ENCODE measurements around the gene CSMD2. TPM values are rescaled to one million over a fixed set of nuclear protein-coding genes. Genes with fewer than 3 reads are reported as not detected.

CSMD2 gene
- total and polyA plus RNA-seq, 2 donors (not counting 1 experiment from before 2014, with no cell fraction given): 2.2 to 7.6 TPM

DNA sequence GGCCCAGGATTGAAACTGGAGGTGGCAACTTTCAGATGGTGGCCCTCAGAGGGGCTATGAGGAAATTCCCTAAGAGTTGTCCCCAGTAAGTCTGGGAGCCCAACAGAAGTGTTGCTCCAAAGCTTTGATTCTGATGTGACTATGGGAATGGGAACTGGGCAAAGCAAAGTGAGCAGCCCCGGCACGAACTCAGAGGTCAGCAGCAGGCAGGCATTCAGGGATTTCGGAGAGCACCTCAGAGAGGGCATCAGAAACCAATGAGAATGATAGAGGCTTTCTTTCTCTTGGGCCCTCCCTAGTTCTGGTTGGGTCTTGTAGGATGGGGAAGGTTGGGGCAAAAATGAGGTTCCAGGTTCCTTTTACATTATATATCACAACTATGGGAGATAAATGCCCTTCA, 422.4 kb downstream of the CSMD2 start:
- no peak for DNase-seq (ENCODE audit: low read depth in 2 of 2)
- no peaks in the 10 kb centered on the region for H3K4me1 ChIP-seq (ENCODE audit: control insufficient read depth, extremely low read depth, insufficient read depth, low read length)
- H3K27ac ChIP-seq (ENCODE audit: insufficient read depth, low read length): no peak overlapping the region

DNA sequence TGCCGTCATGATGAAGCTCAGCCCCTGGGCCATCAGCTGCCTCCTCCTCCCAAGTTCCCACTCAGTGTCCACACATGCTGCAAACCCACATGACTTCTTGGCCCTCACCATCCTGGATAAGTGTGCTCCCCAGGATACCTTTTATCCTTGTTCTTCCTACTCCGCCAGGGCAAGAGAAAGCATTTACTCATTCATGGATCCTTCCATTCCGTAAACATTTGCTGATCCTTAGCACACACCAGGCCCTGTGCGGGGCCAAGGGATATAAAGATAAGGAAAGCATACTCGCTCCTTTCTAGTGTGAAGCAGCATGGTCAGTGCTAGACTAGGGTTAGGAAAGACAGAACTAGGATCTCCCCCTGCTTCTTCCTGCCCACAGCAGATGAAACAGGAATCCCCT, 423.3 kb downstream of the CSMD2 start:
- H3K4me3 ChIP-seq (replicated peaks in 1 of 4; ENCODE audit: control extremely low read depth in 1 of 4, insufficient read depth in 1 of 4, low read depth in 3 of 4, low read length in 4 of 4): no peak overlapping the region
- no peaks in the 10 kb centered on the region for H3K4me1 ChIP-seq (ENCODE audit: control insufficient read depth, extremely low read depth, insufficient read depth, low read length)
- no peaks in the 10 kb centered on the region for H3K9me3 ChIP-seq (ENCODE audit: control insufficient read depth, insufficient read depth, low read depth, low read length)
- no peak overlapping the region for H3K27ac ChIP-seq (ENCODE audit: insufficient read depth, low read length)
- TF ChIP-seq EZH2 (IDR thresholded peaks at IDR 0.05; ENCODE audit: low read length, missing control alignments): no peak
- TF ChIP-seq, protein P1, sequence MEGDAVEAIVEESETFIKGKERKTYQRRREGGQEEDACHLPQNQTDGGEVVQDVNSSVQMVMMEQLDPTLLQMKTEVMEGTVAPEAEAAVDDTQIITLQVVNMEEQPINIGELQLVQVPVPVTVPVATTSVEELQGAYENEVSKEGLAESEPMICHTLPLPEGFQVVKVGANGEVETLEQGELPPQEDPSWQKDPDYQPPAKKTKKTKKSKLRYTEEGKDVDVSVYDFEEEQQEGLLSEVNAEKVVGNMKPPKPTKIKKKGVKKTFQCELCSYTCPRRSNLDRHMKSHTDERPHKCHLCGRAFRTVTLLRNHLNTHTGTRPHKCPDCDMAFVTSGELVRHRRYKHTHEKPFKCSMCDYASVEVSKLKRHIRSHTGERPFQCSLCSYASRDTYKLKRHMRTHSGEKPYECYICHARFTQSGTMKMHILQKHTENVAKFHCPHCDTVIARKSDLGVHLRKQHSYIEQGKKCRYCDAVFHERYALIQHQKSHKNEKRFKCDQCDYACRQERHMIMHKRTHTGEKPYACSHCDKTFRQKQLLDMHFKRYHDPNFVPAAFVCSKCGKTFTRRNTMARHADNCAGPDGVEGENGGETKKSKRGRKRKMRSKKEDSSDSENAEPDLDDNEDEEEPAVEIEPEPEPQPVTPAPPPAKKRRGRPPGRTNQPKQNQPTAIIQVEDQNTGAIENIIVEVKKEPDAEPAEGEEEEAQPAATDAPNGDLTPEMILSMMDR (conservative IDR thresholded peaks at IDR 0.05 in 1 of 2, IDR thresholded peaks at IDR 0.05 in 1 of 2; ENCODE audit: low read depth in 1 of 2, low read length in 2 of 2): no peak
- no peak for DNase-seq (ENCODE audit: low read depth in 2 of 2)
- no peak overlapping the region for H3K4me2 ChIP-seq (ENCODE audit: extremely low read depth, insufficient read depth, low read length)
- no peaks in the 10 kb centered on the region for H4K20me1 ChIP-seq (ENCODE audit: control insufficient read depth, extremely low read depth, insufficient read depth, low read length)
- H3K27me3 ChIP-seq (ENCODE audit: control insufficient read depth, insufficient read depth, low read length): no peaks in the 10 kb centered on the region
- no peak overlapping the region for H2AFZ ChIP-seq (ENCODE audit: low read length)
- H3K79me2 ChIP-seq (ENCODE audit: control insufficient read depth, insufficient read depth, low read length): no peaks in the 10 kb centered on the region
- H3K9ac ChIP-seq (ENCODE audit: insufficient read depth, low read length): no peak overlapping the region
- H3K36me3 ChIP-seq (ENCODE audit: control insufficient read depth, insufficient read depth, low read length): no peaks in the 10 kb centered on the region

More for the DNA sequence above, 422.4 kb downstream of the CSMD2 start:
- H3K9me3 ChIP-seq (ENCODE audit: control insufficient read depth, insufficient read depth, low read depth, low read length): no peaks in the 10 kb centered on the region
- no peak overlapping the region for H3K4me3 ChIP-seq (replicated peaks in 1 of 4; ENCODE audit: control extremely low read depth in 1 of 4, insufficient read depth in 1 of 4, low read depth in 3 of 4, low read length in 4 of 4)
- H3K27me3 ChIP-seq (ENCODE audit: control insufficient read depth, insufficient read depth, low read length): no peaks in the 10 kb centered on the region
- H3K79me2 ChIP-seq (ENCODE audit: control insufficient read depth, insufficient read depth, low read length): no peaks in the 10 kb centered on the region
- no peak overlapping the region for H3K4me2 ChIP-seq (ENCODE audit: extremely low read depth, insufficient read depth, low read length)
- no peaks in the 10 kb centered on the region for H4K20me1 ChIP-seq (ENCODE audit: control insufficient read depth, extremely low read depth, insufficient read depth, low read length)
- H3K36me3 ChIP-seq (ENCODE audit: control insufficient read depth, insufficient read depth, low read length): no peaks in the 10 kb centered on the region
- H2AFZ ChIP-seq (ENCODE audit: low read length): no peak overlapping the region
- no peak overlapping the region for H3K9ac ChIP-seq (ENCODE audit: insufficient read depth, low read length)
- TF ChIP-seq EZH2 (IDR thresholded peaks at IDR 0.05; ENCODE audit: low read length, missing control alignments): no peak
- TF ChIP-seq, protein P1 (conservative IDR thresholded peaks at IDR 0.05 in 1 of 2, IDR thresholded peaks at IDR 0.05 in 1 of 2; ENCODE audit: low read depth in 1 of 2, low read length in 2 of 2): no peak

DNA sequence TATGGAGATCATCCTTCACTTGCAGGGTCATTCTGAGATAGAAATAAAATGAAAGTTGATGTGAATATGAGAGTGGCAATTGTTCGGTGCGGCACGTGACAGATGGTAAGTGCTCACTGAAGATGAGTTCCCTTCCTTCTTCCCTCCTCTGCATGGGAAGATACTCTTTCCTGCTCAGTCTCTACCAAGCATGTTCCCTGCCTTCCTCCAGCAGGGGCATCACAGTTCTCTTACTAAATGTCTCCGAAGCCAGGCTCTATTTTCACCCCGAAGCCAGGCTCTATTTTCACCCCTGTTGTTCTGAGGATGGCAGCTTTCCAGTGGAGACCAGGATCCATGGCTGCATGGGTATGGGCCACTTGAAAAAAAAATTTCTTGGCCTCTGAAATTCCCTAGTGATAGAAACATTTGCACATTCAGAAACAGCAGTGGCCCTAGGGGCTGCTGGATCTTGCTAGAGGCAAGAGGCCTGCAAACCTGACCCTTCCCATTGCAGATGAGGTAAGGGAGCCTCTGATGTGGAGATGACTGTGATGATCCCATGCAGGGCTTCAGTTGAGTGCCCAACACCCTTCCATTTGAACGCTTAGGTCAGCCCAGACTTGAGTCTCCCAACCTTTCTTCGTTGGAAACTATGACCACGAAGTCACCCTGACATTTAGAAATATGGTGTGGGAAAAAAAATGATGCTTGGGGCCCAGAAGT, 424.8 kb downstream of the CSMD2 start:
- Histone ChIP-seq H3K9me3 (ENCODE audit: control insufficient read depth, insufficient read depth, low read depth, low read length) (no peaks in the 10 kb centered on the region), H4K20me1 (ENCODE audit: control insufficient read depth, extremely low read depth, insufficient read depth, low read length) (no peaks in the 10 kb centered on the region), H3K79me2 (ENCODE audit: control insufficient read depth, insufficient read depth, low read length) (no peaks in the 10 kb centered on the region), H2AFZ (ENCODE audit: low read length) (no peak overlapping the region), H3K9ac (ENCODE audit: insufficient read depth, low read length) (no peak overlapping the region), H3K27ac (ENCODE audit: insufficient read depth, low read length) (no peak overlapping the region), H3K36me3 (ENCODE audit: control insufficient read depth, insufficient read depth, low read length) (no peaks in the 10 kb centered on the region), H3K4me3 (replicated peaks in 1 of 4; ENCODE audit: control extremely low read depth in 1 of 4, insufficient read depth in 1 of 4, low read depth in 3 of 4, low read length in 4 of 4) (no peak overlapping the region), H3K4me1 (ENCODE audit: control insufficient read depth, extremely low read depth, insufficient read depth, low read length) (no peaks in the 10 kb centered on the region), H3K4me2 (ENCODE audit: extremely low read depth, insufficient read depth, low read length) (no peak overlapping the region), H3K27me3 (ENCODE audit: control insufficient read depth, insufficient read depth, low read length) (no peaks in the 10 kb centered on the region)
- TF ChIP-seq, protein P1 (conservative IDR thresholded peaks at IDR 0.05 in 1 of 2, IDR thresholded peaks at IDR 0.05 in 1 of 2; ENCODE audit: low read depth in 1 of 2, low read length in 2 of 2): no peak
- TF ChIP-seq EZH2 (IDR thresholded peaks at IDR 0.05; ENCODE audit: low read length, missing control alignments): no peak
- DNase-seq (ENCODE audit: low read depth in 2 of 2): no peak
